GM19397 (cell line): ENCODE measurements around the gene LRRC8D.
"Not testable (repeated sequence)": the region's sequence is repeated elsewhere in the genome, so short reads cannot be mapped to it uniquely, and the experiment has no call there.

ENCODE experiments used
- ATAC-seq: cut with Tn5 transposase; IDR thresholded peaks from one replicate; pipeline ENCODE4 v1.9.1; 2021; ENCODE audit warnings: mild to moderate bottlenecking, moderate library complexity; ENCODE audit not compliant: unreplicated experiment

LRRC8D gene

GRCh38 chr1:89982846-89983245 is 162.0 kb downstream of the LRRC8D start:
- not testable (repeated sequence) for ATAC-seq

GRCh38 chr1:89984564-89985116 is 163.8 kb downstream of the LRRC8D start:
- ATAC-seq, result not testable (repeated sequence)

GRCh38 chr1:89986020-89986419 is 165.2 kb downstream of the LRRC8D start:
- ATAC-seq, result no peak
